Measurements from ENCODE around the gene NUP205.

GRCh38 chr7:135678612-135679575, 121.2 kb downstream of the NUP205 start:
- TF ChIP-seq CTCF (conservative IDR thresholded peaks at IDR 0.05; ENCODE audit: low read depth, low read length) (no peak), EZH2 (IDR thresholded peaks at IDR 0.05; ENCODE audit: borderline replicate concordance, low read depth, low read length, poor library complexity, severe bottlenecking) (no peak)
